ENCODE measurements around the gene CDH4.

DNA sequence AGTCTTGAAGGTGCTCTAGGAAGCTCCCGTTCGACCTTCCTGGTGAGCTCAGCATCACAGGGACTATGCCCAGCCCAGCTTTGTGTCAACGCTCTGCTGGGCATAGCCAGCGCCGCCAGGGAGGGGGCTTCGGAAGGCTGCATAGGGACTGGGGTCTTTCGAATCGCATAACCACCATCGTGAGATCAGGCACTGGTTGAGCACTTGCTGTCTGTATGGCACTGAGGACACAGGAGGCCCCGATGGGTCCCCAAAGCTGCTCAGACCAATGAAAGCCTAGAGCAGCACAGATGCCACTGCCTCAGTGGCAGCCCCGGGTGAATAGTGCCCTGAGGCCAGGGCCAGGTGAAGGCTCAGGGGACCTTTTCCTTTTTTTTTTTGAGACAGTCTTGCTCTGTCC is 716.9 kb downstream of the CDH4 start:
- TF ChIP-seq POLR2A (IDR thresholded peaks at IDR 0.05): no peak
- TF ChIP-seq, protein P1, sequence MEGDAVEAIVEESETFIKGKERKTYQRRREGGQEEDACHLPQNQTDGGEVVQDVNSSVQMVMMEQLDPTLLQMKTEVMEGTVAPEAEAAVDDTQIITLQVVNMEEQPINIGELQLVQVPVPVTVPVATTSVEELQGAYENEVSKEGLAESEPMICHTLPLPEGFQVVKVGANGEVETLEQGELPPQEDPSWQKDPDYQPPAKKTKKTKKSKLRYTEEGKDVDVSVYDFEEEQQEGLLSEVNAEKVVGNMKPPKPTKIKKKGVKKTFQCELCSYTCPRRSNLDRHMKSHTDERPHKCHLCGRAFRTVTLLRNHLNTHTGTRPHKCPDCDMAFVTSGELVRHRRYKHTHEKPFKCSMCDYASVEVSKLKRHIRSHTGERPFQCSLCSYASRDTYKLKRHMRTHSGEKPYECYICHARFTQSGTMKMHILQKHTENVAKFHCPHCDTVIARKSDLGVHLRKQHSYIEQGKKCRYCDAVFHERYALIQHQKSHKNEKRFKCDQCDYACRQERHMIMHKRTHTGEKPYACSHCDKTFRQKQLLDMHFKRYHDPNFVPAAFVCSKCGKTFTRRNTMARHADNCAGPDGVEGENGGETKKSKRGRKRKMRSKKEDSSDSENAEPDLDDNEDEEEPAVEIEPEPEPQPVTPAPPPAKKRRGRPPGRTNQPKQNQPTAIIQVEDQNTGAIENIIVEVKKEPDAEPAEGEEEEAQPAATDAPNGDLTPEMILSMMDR (IDR thresholded peaks at IDR 0.05): no peak
- TF ChIP-seq EP300 (IDR thresholded peaks at IDR 0.05; ENCODE audit: low read depth): no peak
